ENCODE measurements around the gene VPS8.
"Not testable (repeated sequence)": the region's sequence is repeated elsewhere in the genome, so short reads cannot be mapped to it uniquely, and the experiment has no call there.

The VPS8 gene

GRCh38 chr3:184894051-184894450 is 82.1 kb downstream of the VPS8 start:
- no peak for TF ChIP-seq CTCF (IDR thresholded peaks at IDR 0.05; ENCODE audit: low read depth, low read length, missing control alignments)
- Histone ChIP-seq H3K36me3 (replicated peaks) (no peaks in the 10 kb centered on the region), H3K27me3 (replicated peaks) (no peaks in the 10 kb centered on the region), H3K27ac (no peak overlapping the region), H3K4me3 (ENCODE audit: low read depth, low read length) (no peak overlapping the region)
- in situ Hi-C loops (cut with HindIII; ENCODE audit: low pct_ligation_motif_present, low sequenced_read_pairs), result no loop called here
- no peak for DNase-seq

GRCh38 chr3:184895350-184895749 is 83.4 kb downstream of the VPS8 start:
- Histone ChIP-seq H3K4me3 (ENCODE audit: low read depth, low read length) (no peak overlapping the region), H3K36me3 (replicated peaks) (no peaks in the 10 kb centered on the region), H3K27me3 (replicated peaks) (no peaks in the 10 kb centered on the region), H3K27ac (no peak overlapping the region)
- DNase-seq, result no peak
- no peak for TF ChIP-seq CTCF (IDR thresholded peaks at IDR 0.05; ENCODE audit: low read depth, low read length, missing control alignments)
- in situ Hi-C loops (cut with HindIII; ENCODE audit: low pct_ligation_motif_present, low sequenced_read_pairs), result no loop called here

GRCh38 chr3:184896336-184896735 is 84.4 kb downstream of the VPS8 start:
- in situ Hi-C loops (cut with HindIII; ENCODE audit: low pct_ligation_motif_present, low sequenced_read_pairs), result no loop called here
- H3K36me3 ChIP-seq (replicated peaks), result no peaks in the 10 kb centered on the region
- H3K27ac ChIP-seq, result no peak overlapping the region
- no peak for DNase-seq
- H3K27me3 ChIP-seq (replicated peaks), result no peaks in the 10 kb centered on the region
- TF ChIP-seq CTCF (IDR thresholded peaks at IDR 0.05; ENCODE audit: low read depth, low read length, missing control alignments), result no peak
- H3K4me3 ChIP-seq (ENCODE audit: low read depth, low read length), result no peak overlapping the region

GRCh38 chr3:184899953-184900595 is 88.1 kb downstream of the VPS8 start:
- in situ Hi-C loops (cut with HindIII; ENCODE audit: low pct_ligation_motif_present, low sequenced_read_pairs), result no loop called here
- Histone ChIP-seq H3K27ac (no peak overlapping the region), H3K36me3 (replicated peaks) (no peaks in the 10 kb centered on the region), H3K27me3 (replicated peaks) (no peaks in the 10 kb centered on the region), H3K4me3 (ENCODE audit: low read depth, low read length) (no peak overlapping the region)
- TF ChIP-seq CTCF (IDR thresholded peaks at IDR 0.05; ENCODE audit: low read depth, low read length, missing control alignments), result no peak
- no peak for DNase-seq

- H3K27ac ChIP-seq; DNase-seq; in situ Hi-C loops (cut with HindIII; ENCODE audit: low pct_ligation_motif_present, low sequenced_read_pairs); H3K36me3 ChIP-seq (replicated peaks); H3K4me3 ChIP-seq (ENCODE audit: low read depth, low read length); H3K27me3 ChIP-seq (replicated peaks): not testable (repeated sequence)
These were observed 95.1 kb downstream of the VPS8 start for GRCh38 chr3:184907031-184907430.

- DNase-seq, result no peak
- no peaks in the 10 kb centered on the region for H3K36me3 ChIP-seq (replicated peaks)
- in situ Hi-C loops (cut with HindIII; ENCODE audit: low pct_ligation_motif_present, low sequenced_read_pairs), result no loop called here
- no peak overlapping the region for H3K27ac ChIP-seq
- no peak for TF ChIP-seq CTCF (IDR thresholded peaks at IDR 0.05; ENCODE audit: low read depth, low read length, missing control alignments)
- H3K4me3 ChIP-seq (ENCODE audit: low read depth, low read length), result no peak overlapping the region
- H3K27me3 ChIP-seq (replicated peaks), result no peaks in the 10 kb centered on the region
These were observed 96.0 kb downstream of the VPS8 start for GRCh38 chr3:184907681-184908649.
